ENCODE measurements around the gene PLEKHB2.
"Not testable (repeated sequence)": the region's sequence is repeated elsewhere in the genome, so short reads cannot be mapped to it uniquely, and the experiment has no call there.

GRCh38 chr2:131181451-131181850 is 76.3 kb downstream of the PLEKHB2 start:
- not testable (repeated sequence) for TF ChIP-seq POLR2AphosphoS5 (IDR thresholded peaks at IDR 0.05; ENCODE audit: borderline replicate concordance, low read depth, low read length); EZH2 (IDR thresholded peaks at IDR 0.05)
